PFSK-1 (cell line): ENCODE data around the gene DEFB129.

Source experiments
- FOXP2 ChIP-seq: optimal IDR thresholded peaks from 2 replicates; pipeline ENCODE3; 2011; ENCODE audit warnings: borderline replicate concordance, control low read depth, inconsistent platforms; ENCODE audit not compliant: insufficient read depth; ENCODE audit errors: extremely low read length, extremely low read depth
- POLR2AphosphoS5 ChIP-seq: IDR thresholded peaks from 2 replicates; pipeline ENCODE4 v1.6.1; 2012; ENCODE audit warnings: low read depth, mild to moderate bottlenecking, control low read depth, low read length, moderate library complexity
- REST ChIP-seq, 2 experiments: IDR thresholded peaks; 2 replicates each; pipeline versions ENCODE4 v1.6.1 to v1.8.0; 2011 to 2012; ENCODE audit warnings: low read depth in 2 of 2, low read length in 2 of 2, control low read depth in 1 of 2, inconsistent platforms in 1 of 2, mild to moderate bottlenecking in 1 of 2, moderate library complexity in 1 of 2; ENCODE audit not compliant: insufficient read depth in 1 of 2
- SIN3A ChIP-seq: IDR thresholded peaks from 2 replicates; pipeline ENCODE4 v1.6.1; 2012; ENCODE audit warnings: mild to moderate bottlenecking, low read length, moderate library complexity, borderline replicate concordance; ENCODE audit not compliant: insufficient read depth
- TAF1 ChIP-seq: IDR thresholded peaks from 2 replicates; pipeline ENCODE4 v1.6.1; 2012; ENCODE audit warnings: low read length, control low read depth, borderline replicate concordance; ENCODE audit not compliant: insufficient read depth

DEFB129 gene

GRCh38 chr20:235891-236290 lies 8.8 kb downstream of the DEFB129 start:
- no peak for TF ChIP-seq POLR2AphosphoS5
- TF ChIP-seq TAF1 = no peak
- TF ChIP-seq REST (IDR thresholded peaks at IDR 0.05; ENCODE audit: insufficient read depth in 1 of 2, low read depth in 2 of 2, low read length in 2 of 2) = no peak
- TF ChIP-seq SIN3A = no peak
- no peak for TF ChIP-seq FOXP2

GRCh38 chr20:237489-237888 lies 10.4 kb downstream of the DEFB129 start:
- TF ChIP-seq REST (IDR thresholded peaks at IDR 0.05; ENCODE audit: insufficient read depth in 1 of 2, low read depth in 2 of 2, low read length in 2 of 2) = no peak
- TF ChIP-seq POLR2AphosphoS5 = no peak
- TF ChIP-seq TAF1 = no peak
- no peak for TF ChIP-seq SIN3A
- no peak for TF ChIP-seq FOXP2

- no peak for TF ChIP-seq TAF1
- TF ChIP-seq FOXP2 = no peak
- no peak for TF ChIP-seq SIN3A
- TF ChIP-seq POLR2AphosphoS5 = no peak
- TF ChIP-seq REST (IDR thresholded peaks at IDR 0.05; ENCODE audit: insufficient read depth in 1 of 2, low read depth in 2 of 2, low read length in 2 of 2) = no peak
Measured at GRCh38 chr20:237929-238328, 10.9 kb downstream of the DEFB129 start.

- TF ChIP-seq TAF1 = no peak
- no peak for TF ChIP-seq REST (IDR thresholded peaks at IDR 0.05; ENCODE audit: insufficient read depth in 1 of 2, low read depth in 2 of 2, low read length in 2 of 2)
- no peak for TF ChIP-seq FOXP2
- no peak for TF ChIP-seq POLR2AphosphoS5
- TF ChIP-seq SIN3A = no peak
Measured at GRCh38 chr20:242905-243304, 15.8 kb downstream of the DEFB129 start.

- no peak for TF ChIP-seq SIN3A
- TF ChIP-seq POLR2AphosphoS5 = no peak
- TF ChIP-seq FOXP2 = no peak
- no peak for TF ChIP-seq TAF1
- TF ChIP-seq REST (IDR thresholded peaks at IDR 0.05; ENCODE audit: insufficient read depth in 1 of 2, low read depth in 2 of 2, low read length in 2 of 2) = no peak
Measured at GRCh38 chr20:251354-251753, 24.3 kb downstream of the DEFB129 start.
